Fibroblast of lung (primary cell): Measurements from ENCODE around the gene MYBBP1A.

ENCODE experiments used
- EZH2 ChIP-seq: IDR thresholded peaks from 2 replicates; pipeline ENCODE4 v1.5.1; 2012; ENCODE audit warnings: low read length, control low read depth, mild to moderate bottlenecking; ENCODE audit errors: missing control alignments
- TF ChIP-seq, protein P1 (sequence below), 2 donors: IDR thresholded peaks in 1 of 2; conservative IDR thresholded peaks in 1 of 2; 1 replicate in 1 of 2; 2 replicates in 1 of 2; pipeline ENCODE4 v1.5.1; 2011 to 2012; ENCODE audit warnings: low read length in 2 of 2, control low read depth in 1 of 2, inconsistent platforms in 1 of 2, low read depth in 1 of 2, mild to moderate bottlenecking in 1 of 2

DNA sequence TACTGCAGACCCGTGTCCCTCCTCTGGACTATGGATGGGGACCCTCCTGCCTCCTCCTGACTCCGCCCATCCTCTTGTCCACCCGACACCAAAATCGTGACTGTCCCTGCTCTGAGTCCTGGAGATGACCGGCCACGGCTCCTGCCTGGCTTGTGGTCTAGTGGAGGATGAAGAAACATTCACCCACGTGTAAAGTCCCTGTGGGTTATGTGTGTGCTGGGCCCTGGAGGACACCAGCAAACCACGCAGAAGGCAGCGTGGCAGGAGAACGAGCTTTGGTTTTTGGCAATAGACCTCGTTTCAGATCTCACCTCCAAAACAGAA is 44.6 kb downstream of the MYBBP1A start:
- TF ChIP-seq, protein P1, sequence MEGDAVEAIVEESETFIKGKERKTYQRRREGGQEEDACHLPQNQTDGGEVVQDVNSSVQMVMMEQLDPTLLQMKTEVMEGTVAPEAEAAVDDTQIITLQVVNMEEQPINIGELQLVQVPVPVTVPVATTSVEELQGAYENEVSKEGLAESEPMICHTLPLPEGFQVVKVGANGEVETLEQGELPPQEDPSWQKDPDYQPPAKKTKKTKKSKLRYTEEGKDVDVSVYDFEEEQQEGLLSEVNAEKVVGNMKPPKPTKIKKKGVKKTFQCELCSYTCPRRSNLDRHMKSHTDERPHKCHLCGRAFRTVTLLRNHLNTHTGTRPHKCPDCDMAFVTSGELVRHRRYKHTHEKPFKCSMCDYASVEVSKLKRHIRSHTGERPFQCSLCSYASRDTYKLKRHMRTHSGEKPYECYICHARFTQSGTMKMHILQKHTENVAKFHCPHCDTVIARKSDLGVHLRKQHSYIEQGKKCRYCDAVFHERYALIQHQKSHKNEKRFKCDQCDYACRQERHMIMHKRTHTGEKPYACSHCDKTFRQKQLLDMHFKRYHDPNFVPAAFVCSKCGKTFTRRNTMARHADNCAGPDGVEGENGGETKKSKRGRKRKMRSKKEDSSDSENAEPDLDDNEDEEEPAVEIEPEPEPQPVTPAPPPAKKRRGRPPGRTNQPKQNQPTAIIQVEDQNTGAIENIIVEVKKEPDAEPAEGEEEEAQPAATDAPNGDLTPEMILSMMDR (conservative IDR thresholded peaks at IDR 0.05 in 1 of 2, IDR thresholded peaks at IDR 0.05 in 1 of 2; ENCODE audit: low read depth in 1 of 2, low read length in 2 of 2), result no peak
- TF ChIP-seq EZH2, result no peak
